HG03139 (cell line): Measurements from ENCODE around the gene ADGRG1.

Source experiments
- ATAC-seq: cut with Tn5 transposase; IDR thresholded peaks from one replicate; pipeline ENCODE4 v1.9.1; 2021; ENCODE audit not compliant: unreplicated experiment

Gene ADGRG1

GRCh38 chr16:57619606-57620334 is 8.7 kb upstream of the ADGRG1 start:
- ATAC-seq = no peak

GRCh38 chr16:57620335-57621231 is 7.8 kb upstream of the ADGRG1 start:
- ATAC-seq = no peak

- ATAC-seq = no peak
Observed at GRCh38 chr16:57621521-57622271, 6.7 kb upstream of the ADGRG1 start.

GRCh38 chr16:57622361-57623250 is 5.8 kb upstream of the ADGRG1 start:
- ATAC-seq = no peak

GRCh38 chr16:57623251-57624043 is 5.0 kb upstream of the ADGRG1 start:
- ATAC-seq = no peak

- no peak for ATAC-seq
Observed at GRCh38 chr16:57624044-57624688, 4.3 kb upstream of the ADGRG1 start.

GRCh38 chr16:57624806-57625500 is 3.5 kb upstream of the ADGRG1 start:
- ATAC-seq = no peak

GRCh38 chr16:57626420-57627170 is 1.8 kb upstream of the ADGRG1 start:
- no peak for ATAC-seq

GRCh38 chr16:57627184-57627871 is 1.1 kb upstream of the ADGRG1 start:
- no peak for ATAC-seq

GRCh38 chr16:57628783-57629293 is 408 bp downstream of the ADGRG1 start:
- ATAC-seq = no peak

GRCh38 chr16:57629516-57630406 is 1.3 kb downstream of the ADGRG1 start:
- ATAC-seq = no peak

- ATAC-seq = no peak
Observed at GRCh38 chr16:57630407-57630797, 2.0 kb downstream of the ADGRG1 start.

GRCh38 chr16:57630931-57631845 is 2.8 kb downstream of the ADGRG1 start:
- ATAC-seq = no peak

- no peak for ATAC-seq
Observed at GRCh38 chr16:57632568-57632967, 4.1 kb downstream of the ADGRG1 start.
